ENCODE measurements around the gene CNNM1. TPM values are rescaled to one million over a fixed set of nuclear protein-coding genes. Genes with fewer than 3 reads are reported as not detected.

CNNM1 gene
- total and polyA plus RNA-seq, 9 of the 15 experiments (the other 6 are each of a cell fraction or from before 2014, with no cell fraction given) = not detected

DNA sequence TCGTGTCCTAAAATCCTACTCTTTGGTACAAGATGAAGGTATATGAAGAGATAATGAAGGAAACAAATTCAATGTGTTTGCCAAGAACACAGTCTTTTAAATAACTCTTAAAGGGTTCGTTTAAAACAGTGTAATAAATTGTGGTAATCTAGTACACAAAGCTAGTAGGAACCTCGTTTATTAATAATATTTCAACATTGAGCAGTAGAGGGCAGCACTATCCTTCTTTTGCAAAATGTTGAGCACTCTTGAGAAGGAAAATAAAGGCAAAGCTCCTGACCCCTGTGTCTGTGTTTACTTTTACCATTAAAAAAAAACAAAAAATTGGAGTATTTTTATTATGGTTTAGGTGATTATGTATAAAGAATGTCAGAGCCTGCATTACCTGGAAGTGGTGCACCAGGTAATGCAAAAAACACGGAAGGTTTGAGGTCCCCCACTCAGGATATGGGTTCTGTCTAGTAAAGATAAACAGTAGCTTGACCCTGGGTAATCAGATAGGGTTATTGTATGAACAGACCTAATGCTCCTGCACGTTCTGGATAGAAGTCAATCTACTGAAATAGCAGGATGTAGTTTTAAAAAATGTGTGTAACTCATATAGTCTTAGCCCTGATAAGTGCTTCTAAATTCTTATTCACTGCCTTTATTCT, 107.0 kb downstream of the CNNM1 start (continued):
- TF ChIP-seq, protein P1, sequence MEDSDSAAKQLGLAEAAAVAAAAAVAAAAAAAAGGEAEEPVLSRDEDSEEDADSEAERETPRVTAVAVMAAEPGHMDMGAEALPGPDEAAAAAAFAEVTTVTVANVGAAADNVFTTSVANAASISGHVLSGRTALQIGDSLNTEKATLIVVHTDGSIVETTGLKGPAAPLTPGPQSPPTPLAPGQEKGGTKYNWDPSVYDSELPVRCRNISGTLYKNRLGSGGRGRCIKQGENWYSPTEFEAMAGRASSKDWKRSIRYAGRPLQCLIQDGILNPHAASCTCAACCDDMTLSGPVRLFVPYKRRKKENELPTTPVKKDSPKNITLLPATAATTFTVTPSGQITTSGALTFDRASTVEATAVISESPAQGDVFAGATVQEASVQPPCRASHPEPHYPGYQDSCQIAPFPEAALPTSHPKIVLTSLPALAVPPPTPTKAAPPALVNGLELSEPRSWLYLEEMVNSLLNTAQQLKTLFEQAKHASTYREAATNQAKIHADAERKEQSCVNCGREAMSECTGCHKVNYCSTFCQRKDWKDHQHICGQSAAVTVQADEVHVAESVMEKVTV (CRISPR knock-in tag; IDR thresholded peaks at IDR 0.05) = 0 out of 2 replicates have a peak, but pooled peaks have one; percentile 15
- peak; percentile 43 for TF ChIP-seq CBFA2T2 (conservative IDR thresholded peaks at IDR 0.05)
- TF ChIP-seq TAF15 (IDR thresholded peaks at IDR 0.05; ENCODE audit: low read depth, low read length) = no peak
- peak; percentile 57; the same call in 1 of the 2 replicates for TF ChIP-seq ARID1B (IDR thresholded peaks at IDR 0.05)
- TF ChIP-seq CBFA2T3 (IDR thresholded peaks at IDR 0.05) = peak; percentile 70
- TF ChIP-seq NR2C1 (IDR thresholded peaks at IDR 0.05) = no peak
- peak; percentile 22; the same call in 1 of the 2 replicates for TF ChIP-seq NR2C1 (tag; IDR thresholded peaks at IDR 0.05)
- peak; percentile 57 for TF ChIP-seq TEAD4 (IDR thresholded peaks at IDR 0.05; ENCODE audit: low read length)
- no peak for TF ChIP-seq TEAD4 (CRISPR knock-in tag; IDR thresholded peaks at IDR 0.05; ENCODE audit: borderline replicate concordance)
- peak; percentile 25; the same call in 1 of the 2 replicates for TF ChIP-seq NCOR1 (IDR thresholded peaks at IDR 0.05)

DNA sequence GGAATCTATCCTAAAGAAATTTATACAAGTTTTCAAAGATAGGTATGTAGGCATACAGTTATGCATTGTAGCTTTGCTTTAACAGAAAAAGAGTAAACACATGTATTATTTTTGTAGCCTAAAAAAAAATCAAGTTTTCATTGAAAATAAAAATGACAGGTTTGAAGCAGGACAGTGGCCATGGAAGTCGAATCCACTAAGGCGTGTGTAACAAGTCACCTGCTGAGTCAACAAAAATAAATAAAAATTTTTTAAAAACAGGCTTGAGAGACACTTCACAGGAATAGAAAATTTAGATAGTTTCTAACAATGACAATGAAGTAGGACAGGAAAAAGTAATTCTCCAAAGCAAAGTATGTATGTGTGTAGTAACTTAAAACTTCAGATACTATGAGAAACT, 109.7 kb downstream of the CNNM1 start:
- ChIA-PET POLR2A (interaction anchor here (0.6 kb wide), 1 partner anchor 11 kb away, joined by 4 read pairs; no protein-coding TSS in a partner anchor), CTCF (ENCODE audit: low intra/inter-chr PET ratio) (no interaction called here)
- FAIRE-seq (no peak), DNase-seq (ENCODE audit: extremely low read depth in 1 of 4, low spot score in 3 of 4) (no peak), ATAC-seq (no peak)
- peaks cover 5% of the 10 kb centered on the region; the same call in 1 of the 2 replicates for H4K20me1 ChIP-seq (replicated peaks; ENCODE audit: control insufficient read depth, insufficient read depth, low read length)
- WGBS (ENCODE audit: insufficient coverage, low coverage, missing lambda C conversion rate) = 89% methylated on average over 2 of the region's 2 CpGs
- no peak overlapping the region for H2AFZ ChIP-seq (ENCODE audit: low read depth, low read length)
- no peak overlapping the region for H3K4me3 ChIP-seq
- no peak overlapping the region for H3K9ac ChIP-seq (ENCODE audit: insufficient read depth in 1 of 2, low read depth in 2 of 2, low read length in 2 of 2)
- peaks cover 2% of the 10 kb centered on the region for H3K9me1 ChIP-seq (ENCODE audit: control insufficient read depth, insufficient read depth, low read length)
- no peak overlapping the region for H3K4me2 ChIP-seq (ENCODE audit: insufficient read depth, low read length)
- peaks cover 4% of the 10 kb centered on the region; the same call in 2 of the 3 replicates for H3K79me2 ChIP-seq (ENCODE audit: control insufficient read depth, insufficient read depth, low read length)
- in situ Hi-C loops (cut with MboI) (loop anchor here (25.0 kb wide), 1 partner anchor 273 kb away; no protein-coding TSS in a partner anchor), intact Hi-C loops (cut with micrococcal nuclease) (loop anchor here (10.0 kb wide), 1 partner anchor 276 kb away; no protein-coding TSS in a partner anchor)
- TF ChIP-seq ZNF316 (IDR thresholded peaks at IDR 0.05) (peak; percentile 34), C11orf30 (IDR thresholded peaks at IDR 0.05; ENCODE audit: low read depth) (0 out of 2 replicates have a peak, but pooled peaks have one; percentile 5), ZC3H8 (IDR thresholded peaks at IDR 0.05) (no peak), ZNF121 (CRISPR knock-in tag; conservative IDR thresholded peaks at IDR 0.05) (no peak)
- H3K9me3 ChIP-seq (replicated peaks; ENCODE audit: control insufficient read depth, insufficient read depth, low read depth, low read length) = no peaks in the 10 kb centered on the region
- 0 out of 3 replicates have a peak, but pooled peaks cover 3% of the 10 kb centered on the region for H3K36me3 ChIP-seq (ENCODE audit: control insufficient read depth, insufficient read depth, low read length)
- BruUV-seq (replicated peaks) = no TSS peak
- no peaks in the 10 kb centered on the region for H3K27me3 ChIP-seq (ENCODE audit: control insufficient read depth in 2 of 2, insufficient read depth in 2 of 2, low read length in 2 of 2)
- no peak overlapping the region for H3K27ac ChIP-seq (ENCODE audit: extremely low read depth, low read depth, low read length)
- H3K4me1 ChIP-seq (replicated peaks in 1 of 2; ENCODE audit: control insufficient read depth in 2 of 2, insufficient read depth in 2 of 2, low read length in 2 of 2) = peaks cover 0 to 11% of the 10 kb centered on the region in 2 experiments; a peak in 2 of 5 replicates
